ENCODE data around the gene ITPR1.

Gene ITPR1

DNA sequence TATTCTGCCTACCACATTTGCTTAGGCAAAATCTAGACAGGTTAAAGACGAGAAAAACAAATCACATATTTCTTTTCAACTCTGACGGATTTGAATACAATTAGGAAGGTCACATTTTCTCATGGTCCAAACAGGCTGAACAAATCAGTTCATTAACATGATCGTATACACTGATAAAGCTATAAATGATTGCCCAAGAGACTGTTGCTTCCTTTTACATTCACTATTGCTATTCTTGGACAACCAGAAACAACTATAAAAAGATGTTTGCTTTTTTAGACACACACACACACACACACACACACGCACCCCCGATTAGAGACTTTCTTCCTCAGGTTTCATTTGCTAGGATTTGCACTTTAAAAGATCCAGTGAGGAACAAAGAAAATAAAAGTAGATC, 363.8 kb downstream of the ITPR1 start:
- no peak overlapping the region for H3K9ac ChIP-seq (ENCODE audit: low read length)
- H3K79me1 ChIP-seq (replicated peaks; ENCODE audit: low read length, poor library complexity, severe bottlenecking) = no peaks in the 10 kb centered on the region
- H3K18ac ChIP-seq (ENCODE audit: low read depth in 1 of 2, low read length in 2 of 2) = no peak overlapping the region
- H3K4me3 ChIP-seq (ENCODE audit: insufficient read depth in 1 of 2, low read depth in 1 of 2, low read length in 2 of 2) = no peak overlapping the region
- no peak overlapping the region for H2BK5ac ChIP-seq (ENCODE audit: low read depth, low read length, poor library complexity, severe bottlenecking)
- no peak overlapping the region for H3K23ac ChIP-seq (ENCODE audit: low read length in 2 of 2)
- H4K91ac ChIP-seq (ENCODE audit: low read length) = no peak overlapping the region
- DNase-seq = no peak
- H3K36me3 ChIP-seq (ENCODE audit: control insufficient read depth in 1 of 2, insufficient read depth in 2 of 2, low read depth in 1 of 2, low read length in 2 of 2) = no peaks in the 10 kb centered on the region
- no peak overlapping the region for H3K4ac ChIP-seq (ENCODE audit: low read depth in 1 of 2, low read length in 2 of 2)
- no peak overlapping the region for H2AK5ac ChIP-seq (ENCODE audit: low read length, severe bottlenecking)
- H3K27ac ChIP-seq (ENCODE audit: low read length, poor library complexity, severe bottlenecking) = no peak overlapping the region
- no peak overlapping the region for H3K4me2 ChIP-seq (ENCODE audit: low read length, poor library complexity, severe bottlenecking)
- H3K4me1 ChIP-seq (ENCODE audit: control insufficient read depth, insufficient read depth, low read depth, low read length) = no peaks in the 10 kb centered on the region
- 81% methylated on average over 4 of the region's 5 CpGs for WGBS
- no peak overlapping the region for H2BK120ac ChIP-seq (ENCODE audit: low read depth, low read length)
- peaks cover 16% of the 10 kb centered on the region for H3K9me3 ChIP-seq (ENCODE audit: control insufficient read depth, low read length)
- H4K8ac ChIP-seq (ENCODE audit: low read length) = no peak overlapping the region
- no peak overlapping the region for H2BK15ac ChIP-seq (ENCODE audit: low read depth, poor library complexity, severe bottlenecking)
- H2AFZ ChIP-seq (ENCODE audit: low read depth, low read length) = no peak overlapping the region
- no peaks in the 10 kb centered on the region for H3K27me3 ChIP-seq (ENCODE audit: control insufficient read depth in 1 of 2, insufficient read depth in 1 of 2, low read length in 2 of 2)
- no peak overlapping the region for H2BK12ac ChIP-seq (ENCODE audit: low read length in 2 of 2)
- no peak overlapping the region for H3K14ac ChIP-seq (ENCODE audit: low read length in 2 of 2)

DNA sequence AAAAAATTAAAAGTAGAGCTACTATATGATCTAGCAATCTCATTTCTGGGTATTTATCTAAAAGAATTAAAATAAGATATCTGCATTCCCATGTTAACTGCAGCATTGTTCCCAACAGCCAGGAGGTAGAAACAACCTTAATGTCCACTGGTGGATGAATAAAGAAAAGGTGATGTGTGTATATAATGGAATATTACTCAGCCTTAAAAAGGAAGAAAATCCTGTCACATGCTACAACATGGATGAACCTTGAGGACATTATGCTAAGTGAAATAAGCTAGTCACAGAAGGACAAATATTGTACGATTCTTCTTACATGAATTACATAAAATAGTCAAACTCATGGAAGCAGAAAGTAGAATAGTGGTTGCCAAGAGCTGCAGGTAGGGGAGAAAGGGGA, 366.6 kb downstream of the ITPR1 start:
- WGBS = no CpG with 5 or more reads among the region's 1 CpG
- Histone ChIP-seq H3K36me3 (ENCODE audit: control insufficient read depth in 1 of 2, insufficient read depth in 2 of 2, low read depth in 1 of 2, low read length in 2 of 2) (no peaks in the 10 kb centered on the region), H3K23ac (ENCODE audit: low read length in 2 of 2) (no peak overlapping the region), H2AK5ac (ENCODE audit: low read length, severe bottlenecking) (no peak overlapping the region), H2BK12ac (ENCODE audit: low read length in 2 of 2) (no peak overlapping the region), H3K9me3 (ENCODE audit: control insufficient read depth, low read length) (peaks cover 16% of the 10 kb centered on the region), H3K18ac (ENCODE audit: low read depth in 1 of 2, low read length in 2 of 2) (no peak overlapping the region), H4K91ac (ENCODE audit: low read length) (no peak overlapping the region), H4K8ac (ENCODE audit: low read length) (no peak overlapping the region), H3K4me2 (ENCODE audit: low read length, poor library complexity, severe bottlenecking) (no peak overlapping the region), H3K79me1 (replicated peaks; ENCODE audit: low read length, poor library complexity, severe bottlenecking) (no peaks in the 10 kb centered on the region), H3K4me3 (ENCODE audit: insufficient read depth in 1 of 2, low read depth in 1 of 2, low read length in 2 of 2) (no peak overlapping the region), H3K4me1 (ENCODE audit: control insufficient read depth, insufficient read depth, low read depth, low read length) (no peaks in the 10 kb centered on the region), H2AFZ (ENCODE audit: low read depth, low read length) (no peak overlapping the region), H3K27ac (ENCODE audit: low read length, poor library complexity, severe bottlenecking) (no peak overlapping the region), H3K9ac (ENCODE audit: low read length) (no peak overlapping the region), H3K4ac (ENCODE audit: low read depth in 1 of 2, low read length in 2 of 2) (no peak overlapping the region), H2BK120ac (ENCODE audit: low read depth, low read length) (no peak overlapping the region), H2BK5ac (ENCODE audit: low read depth, low read length, poor library complexity, severe bottlenecking) (no peak overlapping the region), H3K14ac (ENCODE audit: low read length in 2 of 2) (no peak overlapping the region), H3K27me3 (ENCODE audit: control insufficient read depth in 1 of 2, insufficient read depth in 1 of 2, low read length in 2 of 2) (no peaks in the 10 kb centered on the region), H2BK15ac (ENCODE audit: low read depth, poor library complexity, severe bottlenecking) (no peak overlapping the region)
- DNase-seq = no peak

DNA sequence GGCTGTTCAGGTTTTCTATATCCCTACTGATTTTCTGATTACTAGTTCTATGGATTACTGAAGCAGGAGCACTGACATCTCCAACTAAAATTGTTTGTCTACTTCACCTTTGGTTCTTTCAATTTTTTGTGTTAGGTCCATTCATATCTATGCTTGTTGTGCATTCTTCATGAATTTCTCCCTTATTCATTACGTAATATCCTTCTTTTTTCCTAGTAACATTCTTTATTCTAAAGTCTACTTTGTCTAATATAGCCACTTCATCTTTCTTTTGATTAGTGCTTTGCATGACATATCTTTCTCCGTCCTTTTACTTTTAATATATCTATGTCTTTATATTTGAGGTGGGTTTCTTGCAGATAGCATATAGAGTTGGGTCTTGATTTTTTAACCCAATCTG, 369.8 kb downstream of the ITPR1 start:
- Histone ChIP-seq H3K27ac (ENCODE audit: low read length, poor library complexity, severe bottlenecking) (no peak overlapping the region), H3K9ac (ENCODE audit: low read length) (no peak overlapping the region), H2AFZ (ENCODE audit: low read depth, low read length) (no peak overlapping the region), H3K79me1 (replicated peaks; ENCODE audit: low read length, poor library complexity, severe bottlenecking) (no peaks in the 10 kb centered on the region), H2BK5ac (ENCODE audit: low read depth, low read length, poor library complexity, severe bottlenecking) (no peak overlapping the region), H3K14ac (ENCODE audit: low read length in 2 of 2) (no peak overlapping the region), H3K4me2 (ENCODE audit: low read length, poor library complexity, severe bottlenecking) (no peak overlapping the region), H4K91ac (ENCODE audit: low read length) (no peak overlapping the region), H3K36me3 (ENCODE audit: control insufficient read depth in 1 of 2, insufficient read depth in 2 of 2, low read depth in 1 of 2, low read length in 2 of 2) (peaks cover 0 to 3% of the 10 kb centered on the region in 2 experiments), H2BK15ac (ENCODE audit: low read depth, poor library complexity, severe bottlenecking) (no peak overlapping the region), H3K4ac (ENCODE audit: low read depth in 1 of 2, low read length in 2 of 2) (no peak overlapping the region), H2BK120ac (ENCODE audit: low read depth, low read length) (no peak overlapping the region), H3K27me3 (ENCODE audit: control insufficient read depth in 1 of 2, insufficient read depth in 1 of 2, low read length in 2 of 2) (no peaks in the 10 kb centered on the region), H3K18ac (ENCODE audit: low read depth in 1 of 2, low read length in 2 of 2) (no peak overlapping the region), H4K8ac (ENCODE audit: low read length) (no peak overlapping the region), H3K4me1 (ENCODE audit: control insufficient read depth, insufficient read depth, low read depth, low read length) (peaks cover 3% of the 10 kb centered on the region), H2AK5ac (ENCODE audit: low read length, severe bottlenecking) (no peak overlapping the region), H2BK12ac (ENCODE audit: low read length in 2 of 2) (no peak overlapping the region), H3K23ac (ENCODE audit: low read length in 2 of 2) (no peak overlapping the region), H3K4me3 (ENCODE audit: insufficient read depth in 1 of 2, low read depth in 1 of 2, low read length in 2 of 2) (no peak overlapping the region), H3K9me3 (ENCODE audit: control insufficient read depth, low read length) (peaks cover 16% of the 10 kb centered on the region)
- no peak for DNase-seq
- 100% methylated on average over 1 of the region's 2 CpGs for WGBS

DNA sequence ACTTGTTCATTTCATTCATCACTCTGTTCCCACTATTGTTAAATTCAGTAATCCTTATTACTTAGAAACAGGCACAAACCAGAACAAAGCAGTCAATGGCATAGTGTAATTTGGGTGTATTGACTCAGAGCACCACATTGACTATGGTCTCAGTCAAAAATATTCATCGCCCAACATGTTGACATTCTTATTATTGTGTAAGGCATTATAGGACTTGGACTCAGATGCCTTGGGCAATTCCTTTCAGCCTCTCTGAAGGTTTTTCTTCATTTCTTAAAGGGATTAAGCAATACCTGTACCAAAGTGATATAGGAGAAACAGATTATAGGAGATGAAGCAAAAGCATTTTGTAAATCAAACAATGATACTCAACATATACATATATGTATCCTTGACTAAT, 371.4 kb downstream of the ITPR1 start:
- no peak overlapping the region for H3K4me3 ChIP-seq (ENCODE audit: insufficient read depth in 1 of 2, low read depth in 1 of 2, low read length in 2 of 2)
- no peak overlapping the region for H2BK12ac ChIP-seq (ENCODE audit: low read length in 2 of 2)
- H3K4me2 ChIP-seq (ENCODE audit: low read length, poor library complexity, severe bottlenecking) = no peak overlapping the region
- no peak overlapping the region for H3K18ac ChIP-seq (ENCODE audit: low read depth in 1 of 2, low read length in 2 of 2)
- H3K9me3 ChIP-seq (ENCODE audit: control insufficient read depth, low read length) = peaks cover 16% of the 10 kb centered on the region
- H3K27me3 ChIP-seq (ENCODE audit: control insufficient read depth in 1 of 2, insufficient read depth in 1 of 2, low read length in 2 of 2) = no peaks in the 10 kb centered on the region
- peak; percentile 16 for DNase-seq
- no peak overlapping the region for H3K23ac ChIP-seq (ENCODE audit: low read length in 2 of 2)
- H3K79me1 ChIP-seq (replicated peaks; ENCODE audit: low read length, poor library complexity, severe bottlenecking) = no peaks in the 10 kb centered on the region
- H3K9ac ChIP-seq (ENCODE audit: low read length) = no peak overlapping the region
- H2BK120ac ChIP-seq (ENCODE audit: low read depth, low read length) = no peak overlapping the region
- peaks cover 8% of the 10 kb centered on the region for H3K4me1 ChIP-seq (ENCODE audit: control insufficient read depth, insufficient read depth, low read depth, low read length)
- no peak overlapping the region for H3K27ac ChIP-seq (ENCODE audit: low read length, poor library complexity, severe bottlenecking)
- no peak overlapping the region for H4K91ac ChIP-seq (ENCODE audit: low read length)
- no peak overlapping the region for H2BK5ac ChIP-seq (ENCODE audit: low read depth, low read length, poor library complexity, severe bottlenecking)
- no peak overlapping the region for H4K8ac ChIP-seq (ENCODE audit: low read length)
- no CpG with 5 or more reads among the region's 1 CpG for WGBS
- H3K36me3 ChIP-seq (ENCODE audit: control insufficient read depth in 1 of 2, insufficient read depth in 2 of 2, low read depth in 1 of 2, low read length in 2 of 2) = peaks cover 0 to 9% of the 10 kb centered on the region in 2 experiments
- no peak overlapping the region for H3K14ac ChIP-seq (ENCODE audit: low read length in 2 of 2)
- no peak overlapping the region for H2AK5ac ChIP-seq (ENCODE audit: low read length, severe bottlenecking)
- H2AFZ ChIP-seq (ENCODE audit: low read depth, low read length) = no peak overlapping the region
- H2BK15ac ChIP-seq (ENCODE audit: low read depth, poor library complexity, severe bottlenecking) = no peak overlapping the region
- no peak overlapping the region for H3K4ac ChIP-seq (ENCODE audit: low read depth in 1 of 2, low read length in 2 of 2)

All from mesenchymal stem cell (in vitro differentiated cells and primary cell).